Neural cell (in vitro differentiated cells): ENCODE measurements around the gene SGTA.

ENCODE experiments used
- EP300 ChIP-seq: fragments of 450-650 bp; conservative IDR thresholded peaks from 2 replicates; pipeline ENCODE4 v1.6.1; 2014; ENCODE audit warnings: antibody characterized with exemption, mild to moderate bottlenecking, moderate library complexity; ENCODE audit not compliant: poor library complexity, severe bottlenecking
- EZH2 ChIP-seq: fragments of 200-600, 300-800 bp; shearing (Covaris generic), sonication (generic); IDR thresholded peaks from 2 replicates; pipeline ENCODE4 v1.6.1; 2014; ENCODE audit warnings: antibody characterized with exemption, low read length, borderline replicate concordance, mild to moderate bottlenecking; ENCODE audit not compliant: insufficient read depth, poor library complexity, severe bottlenecking
- POLR2AphosphoS5 ChIP-seq: IDR thresholded peaks from 2 replicates; pipeline ENCODE4 v1.6.1; 2012
- TF ChIP-seq, protein P1 (sequence below): fragments of 450-650 bp; IDR thresholded peaks from 2 replicates; pipeline ENCODE4 v1.5.1; 2014; ENCODE audit warnings: antibody characterized with exemption, mild to moderate bottlenecking, moderate library complexity; ENCODE audit not compliant: poor library complexity, severe bottlenecking

GRCh38 chr19:2717638-2718541 is 65.2 kb downstream of the SGTA start:
- TF ChIP-seq, protein P1, sequence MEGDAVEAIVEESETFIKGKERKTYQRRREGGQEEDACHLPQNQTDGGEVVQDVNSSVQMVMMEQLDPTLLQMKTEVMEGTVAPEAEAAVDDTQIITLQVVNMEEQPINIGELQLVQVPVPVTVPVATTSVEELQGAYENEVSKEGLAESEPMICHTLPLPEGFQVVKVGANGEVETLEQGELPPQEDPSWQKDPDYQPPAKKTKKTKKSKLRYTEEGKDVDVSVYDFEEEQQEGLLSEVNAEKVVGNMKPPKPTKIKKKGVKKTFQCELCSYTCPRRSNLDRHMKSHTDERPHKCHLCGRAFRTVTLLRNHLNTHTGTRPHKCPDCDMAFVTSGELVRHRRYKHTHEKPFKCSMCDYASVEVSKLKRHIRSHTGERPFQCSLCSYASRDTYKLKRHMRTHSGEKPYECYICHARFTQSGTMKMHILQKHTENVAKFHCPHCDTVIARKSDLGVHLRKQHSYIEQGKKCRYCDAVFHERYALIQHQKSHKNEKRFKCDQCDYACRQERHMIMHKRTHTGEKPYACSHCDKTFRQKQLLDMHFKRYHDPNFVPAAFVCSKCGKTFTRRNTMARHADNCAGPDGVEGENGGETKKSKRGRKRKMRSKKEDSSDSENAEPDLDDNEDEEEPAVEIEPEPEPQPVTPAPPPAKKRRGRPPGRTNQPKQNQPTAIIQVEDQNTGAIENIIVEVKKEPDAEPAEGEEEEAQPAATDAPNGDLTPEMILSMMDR = no peak
- TF ChIP-seq EZH2 (no peak), EP300 (no peak), POLR2AphosphoS5 (no peak)
